Right lobe of liver (tissue), 6 donors: Measurements from ENCODE around the gene LDLRAD4. TPM values are rescaled to one million over a fixed set of nuclear protein-coding genes. Genes with fewer than 3 reads are reported as not detected.

ENCODE experiments used
- ATAC-seq, 4 donors: fragments of 200-7000 bp; cut with Tn5 transposase; one replicate each; pipeline ENCODE4 v1.9.1; 2020; ENCODE audit warnings: mild to moderate bottlenecking in 4 of 4, moderate library complexity in 4 of 4
- DNase-seq, 3 donors: peaks; one replicate each; pipeline ENCODE4 v3.0.0-alpha.2; 2020
- H3K27ac ChIP-seq, 3 donors: fragments of 200-600 bp; one replicate each; pipeline ENCODE4 v1.8.0; 2022
- H3K27me3 ChIP-seq, 2 donors: fragments of 200-600 bp; one replicate each; pipeline ENCODE4 v1.8.0; 2022
- H3K36me3 ChIP-seq, 4 donors: fragments of 200-600 bp; sonication (generic) in 1 of 4; one replicate each; pipeline versions ENCODE4 v1.5.1 to v1.8.0; 2017 to 2022; ENCODE audit warnings: control low read depth in 1 of 4
- H3K4me1 ChIP-seq, 4 donors: fragments of 200-600 bp; sonication (generic) in 1 of 4; one replicate each; pipeline versions ENCODE4 v1.5.1 to v1.8.0; 2017 to 2022; ENCODE audit warnings: control low read depth in 1 of 4
- H3K4me3 ChIP-seq, 3 donors: fragments of 200-600 bp; one replicate each; pipeline ENCODE4 v1.8.0; 2022
- H3K9me3 ChIP-seq, 4 donors: fragments of 200-600 bp; sonication (generic) in 1 of 4; one replicate each; pipeline versions ENCODE4 v1.5.1 to v1.8.0; 2017 to 2022; ENCODE audit warnings: control low read depth in 1 of 4
- POLR2A ChIP-seq: fragments of 450-650 bp; IDR thresholded peaks from one replicate; pipeline ENCODE4 v1.6.1; 2017; ENCODE audit warnings: antibody characterized with exemption, mild to moderate bottlenecking
- WGBS: methylation state at CpG from one replicate; pipeline ENCODE4 v1.1.6; 2018; ENCODE audit warnings: low coverage, low lambda C conversion rate; ENCODE audit not compliant: insufficient coverage; ENCODE audit errors: missing lambda C conversion rate; 5-methylcytosine and 5-hydroxymethylcytosine counted together
- intact Hi-C, 2 donors: fragments of 100-400 bp; cut with DNase I; formaldehyde crosslinking; loops; one replicate each; pipeline versions ENCODE4 v1.11.2 to v1.14.1; 2022
- total RNA-seq, 6 experiments: library from RNA; depleted of rRNA in 2 of 6; stranded (reverse); fragments of >200 nt in 2 of 6; fragmentation: NEBNext Ultra II Directional in 3 of 6; extraction: Animal tissue kit (Norgen Biotek cat#: 25700) in 3 of 6; gene quantifications; one replicate each; pipeline versions ENCODE4 v1.1.0 to v1.2.4, GENCODE V29; 2016 to 2023
- TF ChIP-seq, protein P1 (sequence below), 4 donors: fragments of 200-600 bp in 3 of 4; fragments of 450-650 bp in 1 of 4; IDR thresholded peaks; one replicate each; pipeline versions ENCODE4 v1.5.1 to v1.8.0; 2016 to 2022; ENCODE audit warnings: antibody characterized with exemption in 4 of 4, mild to moderate bottlenecking in 2 of 4
- donor health status: DM: no; HTN: yes; CAD: no.
- donor health status: DM: no; HTN: no; CAD: no.
- donor health status: DM: no; HTN: no; CAD: no.
- donor health status: DM: no; HTN: yes; CAD: no.
- donor health status: DM: no; HTN: yes; CAD: no.

Gene LDLRAD4
- total RNA-seq, 6 experiments from 2014 or later: 10.6 to 66.4 (median 18.7) TPM

DNA sequence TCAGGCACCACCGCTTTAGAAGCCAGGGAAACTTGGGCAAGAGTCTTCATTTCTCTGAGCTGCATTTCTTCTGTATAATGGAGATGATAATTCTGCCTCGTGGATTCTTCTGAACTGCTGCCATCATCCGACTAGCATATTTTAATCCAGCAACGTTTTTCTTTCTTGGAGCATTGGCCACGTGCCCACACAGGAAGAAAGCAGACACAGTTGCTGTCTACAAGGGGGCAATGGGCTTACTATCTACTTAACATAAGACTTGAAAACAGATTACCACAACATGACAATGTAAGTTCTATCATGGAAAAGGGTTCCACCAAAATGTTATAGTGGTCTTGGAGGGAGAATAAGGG, 331.3 kb downstream of the LDLRAD4 start:
- Histone ChIP-seq H3K9me3 (no peaks in the 10 kb centered on the region), H3K4me1 (peaks cover 0 to 17% (median 5%) of the 10 kb centered on the region in 4 donors), H3K36me3 (no peaks in the 10 kb centered on the region), H3K27me3 (no peaks in the 10 kb centered on the region), H3K27ac (no peak overlapping the region), H3K4me3 (no peak overlapping the region)
- 27% methylated on average over 4 of the region's 5 CpGs for WGBS
- no peak for TF ChIP-seq POLR2A
- TF ChIP-seq, protein P1, sequence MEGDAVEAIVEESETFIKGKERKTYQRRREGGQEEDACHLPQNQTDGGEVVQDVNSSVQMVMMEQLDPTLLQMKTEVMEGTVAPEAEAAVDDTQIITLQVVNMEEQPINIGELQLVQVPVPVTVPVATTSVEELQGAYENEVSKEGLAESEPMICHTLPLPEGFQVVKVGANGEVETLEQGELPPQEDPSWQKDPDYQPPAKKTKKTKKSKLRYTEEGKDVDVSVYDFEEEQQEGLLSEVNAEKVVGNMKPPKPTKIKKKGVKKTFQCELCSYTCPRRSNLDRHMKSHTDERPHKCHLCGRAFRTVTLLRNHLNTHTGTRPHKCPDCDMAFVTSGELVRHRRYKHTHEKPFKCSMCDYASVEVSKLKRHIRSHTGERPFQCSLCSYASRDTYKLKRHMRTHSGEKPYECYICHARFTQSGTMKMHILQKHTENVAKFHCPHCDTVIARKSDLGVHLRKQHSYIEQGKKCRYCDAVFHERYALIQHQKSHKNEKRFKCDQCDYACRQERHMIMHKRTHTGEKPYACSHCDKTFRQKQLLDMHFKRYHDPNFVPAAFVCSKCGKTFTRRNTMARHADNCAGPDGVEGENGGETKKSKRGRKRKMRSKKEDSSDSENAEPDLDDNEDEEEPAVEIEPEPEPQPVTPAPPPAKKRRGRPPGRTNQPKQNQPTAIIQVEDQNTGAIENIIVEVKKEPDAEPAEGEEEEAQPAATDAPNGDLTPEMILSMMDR (IDR thresholded peaks at IDR 0.05): no peak
- no peak for ATAC-seq
- DNase-seq: no peak
- intact Hi-C loops: no loop called here

DNA sequence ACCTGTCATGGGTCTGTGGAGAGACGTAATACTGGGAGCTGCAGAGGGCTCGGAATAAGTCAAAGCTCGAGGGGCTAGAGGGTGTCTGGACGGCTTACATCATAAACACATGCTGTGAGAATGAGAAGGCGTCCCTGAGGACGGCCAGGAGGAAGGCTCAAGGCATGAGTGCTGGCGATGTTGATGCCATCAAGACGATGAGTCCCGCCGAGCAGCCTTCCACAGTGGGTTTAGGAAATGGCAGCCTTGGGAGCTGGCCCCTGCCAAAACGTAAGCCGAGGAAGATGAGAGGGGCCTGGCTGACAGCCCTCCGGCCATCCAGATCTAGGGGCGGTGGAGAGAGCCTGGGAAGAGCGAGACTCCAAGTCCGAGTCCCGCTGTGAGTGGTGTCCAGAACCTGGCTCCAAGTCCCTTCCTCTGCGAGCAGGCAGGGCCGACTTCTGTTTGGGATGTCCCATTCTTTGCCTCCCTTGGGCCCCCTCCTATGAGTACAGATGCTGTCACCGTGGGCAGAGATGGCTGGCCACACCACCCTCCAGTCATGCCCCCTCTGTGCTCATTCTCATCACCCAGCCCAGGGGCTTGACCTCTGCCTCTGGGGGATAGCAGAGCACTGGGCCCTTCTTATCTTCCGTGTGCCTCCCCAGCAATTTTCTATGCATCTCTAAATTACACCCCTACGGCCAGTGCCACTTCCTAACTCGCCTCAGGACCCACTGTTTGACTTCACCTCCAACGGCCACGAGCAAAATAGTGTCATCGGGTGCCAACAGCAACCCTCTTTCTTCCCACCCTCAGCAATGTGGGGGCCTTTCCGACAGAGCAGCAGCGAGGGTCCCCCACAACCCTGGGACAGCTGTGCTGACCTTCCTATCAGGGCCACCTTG, 332.1 kb downstream of the LDLRAD4 start:
- no peak overlapping the region for H3K27ac ChIP-seq
- intact Hi-C loops: no loop called here
- WGBS: 87% methylated on average over 14 of the region's 28 CpGs
- peak in 1 of 4 donors; percentile 7 for ATAC-seq
- no peak for DNase-seq
- no peaks in the 10 kb centered on the region for H3K9me3 ChIP-seq
- H3K4me3 ChIP-seq: no peak overlapping the region
- TF ChIP-seq POLR2A: no peak
- TF ChIP-seq, protein P1 (IDR thresholded peaks at IDR 0.05): no peak
- no peaks in the 10 kb centered on the region for H3K36me3 ChIP-seq
- H3K4me1 ChIP-seq: peaks cover 0 to 17% (median 5%) of the 10 kb centered on the region in 4 donors
- no peaks in the 10 kb centered on the region for H3K27me3 ChIP-seq

DNA sequence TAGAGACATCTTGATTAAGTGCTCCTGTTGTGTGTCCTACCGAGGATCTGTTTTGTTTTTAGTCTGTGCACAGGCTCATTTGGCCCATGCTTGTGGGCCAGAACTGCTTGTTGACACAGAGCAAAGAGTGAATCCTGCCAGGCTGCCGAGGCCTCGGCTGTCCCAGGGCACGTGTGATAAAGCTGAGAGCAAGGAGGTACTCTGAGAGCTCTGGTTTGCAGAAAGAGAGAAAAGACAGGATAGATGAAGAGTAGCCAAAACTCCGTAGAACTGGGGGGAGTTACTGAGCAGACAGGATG, 332.7 kb downstream of the LDLRAD4 start:
- no peak overlapping the region for H3K27ac ChIP-seq
- no peak for TF ChIP-seq POLR2A
- TF ChIP-seq, protein P1 (IDR thresholded peaks at IDR 0.05): no peak
- DNase-seq: peak; percentile 54 to 76 (median 72)
- H3K4me1 ChIP-seq: peaks cover 0 to 17% (median 5%) of the 10 kb centered on the region in 4 donors
- no peak overlapping the region for H3K4me3 ChIP-seq
- H3K9me3 ChIP-seq: no peaks in the 10 kb centered on the region
- peak; percentile 86 to 95 (median 89) for ATAC-seq
- no peaks in the 10 kb centered on the region for H3K36me3 ChIP-seq
- intact Hi-C loops: no loop called here
- 22% methylated on average over 4 of the region's 5 CpGs for WGBS
- H3K27me3 ChIP-seq: no peaks in the 10 kb centered on the region

DNA sequence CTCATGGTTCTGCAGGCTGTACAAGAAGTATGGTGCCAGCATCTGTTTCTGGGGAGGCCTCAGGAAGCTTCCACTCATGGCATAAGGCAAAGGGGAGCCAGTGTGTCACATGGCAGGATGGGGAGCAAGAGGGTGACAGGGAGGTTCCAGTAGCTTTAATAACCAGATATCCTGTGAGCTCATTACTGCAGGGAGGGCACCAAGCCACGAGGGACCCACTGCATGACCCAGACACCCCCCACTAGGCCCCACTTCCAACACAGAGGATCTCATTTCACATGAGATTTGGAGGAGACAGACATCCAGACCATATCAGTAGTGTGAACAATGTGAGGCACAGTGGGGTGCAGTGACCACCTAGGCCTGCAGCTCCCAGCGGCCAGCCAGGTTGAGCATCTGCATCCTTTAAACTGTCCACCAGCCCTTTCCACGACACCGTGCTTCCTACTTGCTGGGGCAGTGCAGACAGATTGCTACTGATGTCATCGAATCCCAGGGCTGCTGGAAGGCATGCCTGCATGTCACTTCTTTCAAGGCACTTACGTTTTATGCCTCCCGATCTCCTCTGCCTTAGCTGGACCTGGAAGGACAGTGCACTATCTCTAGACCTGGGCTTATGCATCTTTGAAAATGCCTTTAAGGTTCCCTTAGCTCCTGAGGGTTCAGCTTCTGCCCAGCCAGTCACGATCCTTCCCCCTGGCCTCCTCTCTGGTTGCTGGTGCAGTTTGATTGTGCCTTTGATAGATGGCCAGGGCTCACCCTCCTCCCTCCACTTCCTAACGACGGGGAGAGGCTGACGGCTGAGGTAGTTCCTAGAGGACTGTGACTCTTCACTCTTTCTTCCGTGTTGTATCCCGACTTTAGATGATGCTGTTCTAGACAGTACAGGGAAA, 333.5 kb downstream of the LDLRAD4 start:
- TF ChIP-seq, protein P1 (IDR thresholded peaks at IDR 0.05): no peak
- TF ChIP-seq POLR2A: no peak
- Histone ChIP-seq H3K27ac (no peak overlapping the region), H3K4me1 (peaks cover 0 to 17% (median 5%) of the 10 kb centered on the region in 4 donors), H3K4me3 (no peak overlapping the region), H3K36me3 (no peaks in the 10 kb centered on the region), H3K9me3 (no peaks in the 10 kb centered on the region), H3K27me3 (no peaks in the 10 kb centered on the region)
- WGBS: 70% methylated on average over 5 of the region's 13 CpGs
- no peak for ATAC-seq
- intact Hi-C loops: no loop called here
- no peak for DNase-seq
